Measurements from ENCODE around the gene EGFL6. TPM values are rescaled to one million over a fixed set of nuclear protein-coding genes. Genes with fewer than 3 reads are reported as not detected.
"Not testable (repeated sequence)": the region's sequence is repeated elsewhere in the genome, so short reads cannot be mapped to it uniquely, and the experiment has no call there.

Gene EGFL6
- total RNA-seq, 1 donor from 2014 or later = 0.78 TPM

DNA sequence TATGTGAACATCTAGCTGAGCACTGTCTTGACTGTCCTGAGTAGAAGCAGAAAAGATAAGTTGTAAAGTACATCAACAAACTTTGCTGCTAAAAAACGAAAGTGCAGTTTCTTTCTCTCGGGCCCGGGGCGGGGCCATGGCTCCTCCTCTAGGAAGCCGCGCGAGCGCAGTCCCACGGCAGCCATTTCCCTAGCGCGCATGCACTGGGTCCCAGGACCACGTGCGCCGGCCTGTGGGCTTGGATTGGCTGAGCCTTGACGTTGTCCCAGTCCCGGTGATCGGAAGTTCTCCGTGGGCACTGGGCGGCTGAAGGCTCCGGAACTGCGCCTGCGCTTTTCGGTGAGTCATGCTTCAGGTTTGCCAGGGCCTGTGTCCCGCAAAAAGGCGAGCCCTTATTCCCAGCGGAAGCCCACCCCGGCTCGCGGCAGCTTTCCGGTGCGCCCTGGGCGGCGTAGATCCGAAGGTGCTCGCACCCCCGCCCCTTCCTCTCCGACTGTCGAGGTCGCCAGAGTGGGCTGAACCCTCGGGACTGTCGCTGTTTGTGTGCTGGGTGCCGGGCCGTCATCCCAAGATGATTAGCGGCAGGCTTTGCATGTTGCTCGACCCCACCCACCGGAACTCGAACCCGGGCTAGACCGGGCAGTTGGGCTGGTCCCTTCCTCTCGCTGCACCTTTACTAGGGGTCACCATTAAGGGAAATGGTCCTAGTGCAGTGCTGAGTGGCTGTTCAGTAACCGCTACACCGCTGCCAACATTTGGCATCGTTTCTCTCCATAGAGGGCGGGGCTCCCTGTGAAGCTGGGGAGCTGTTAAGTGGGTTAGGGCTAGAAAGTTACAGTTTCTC is 83.7 kb downstream of the EGFL6 start, which contains the start of gene TCEANC:
Gene TCEANC, plus strand, starts transcription at position 292 of the 844 bp plus-strand sequence. CDS start 9,368 bp downstream, outside the sequence.
- peak; percentile 97 for DNase-seq (ENCODE audit: low spot score)

- DNase-seq (ENCODE audit: low spot score) = no peak
These were observed 84.7 kb downstream of the EGFL6 start for GRCh38 chrX:13654116-13654515.

DNA sequence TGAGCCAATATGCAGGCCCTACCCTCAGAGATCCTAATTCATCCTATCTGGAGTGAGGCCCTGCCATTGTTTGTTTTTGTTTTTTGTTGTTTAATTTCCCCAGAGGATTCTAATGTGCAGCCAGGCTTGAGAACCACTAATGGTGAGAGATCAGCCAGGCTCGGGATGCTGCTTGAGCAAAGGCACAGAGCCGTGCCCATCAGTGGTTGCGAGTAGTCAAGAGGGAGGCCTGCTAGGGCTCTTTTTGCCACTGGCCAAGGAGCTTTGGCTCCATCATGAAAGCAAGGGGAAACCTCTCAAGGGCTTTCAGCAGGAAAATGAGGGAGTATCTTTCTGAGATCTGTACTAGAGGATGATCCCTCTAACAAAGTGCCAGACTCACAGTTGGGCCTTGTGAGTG is 86.3 kb downstream of the EGFL6 start:
- DNase-seq (ENCODE audit: low spot score) = no peak

DNA sequence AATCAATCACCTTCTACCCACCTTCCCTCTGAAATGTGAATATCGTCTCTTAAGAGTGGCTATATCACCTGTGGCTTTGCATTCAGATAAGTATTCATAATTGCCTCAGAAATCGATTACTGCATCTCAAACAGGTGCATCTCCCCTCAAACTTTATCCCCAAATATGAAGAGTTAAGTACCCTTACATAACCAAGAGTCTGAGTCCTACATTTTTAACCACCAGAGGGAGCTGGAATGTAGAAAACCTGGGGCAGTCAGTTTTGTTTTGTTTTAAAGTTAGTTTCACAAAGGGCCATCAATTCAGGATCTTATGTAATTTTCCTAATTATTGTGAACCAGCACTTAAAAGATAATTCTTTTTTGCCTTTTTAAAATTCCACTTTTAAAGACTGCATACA is 89.2 kb downstream of the EGFL6 start:
- no peak for DNase-seq (ENCODE audit: low spot score)

GRCh38 chrX:13659063-13659462 is 89.7 kb downstream of the EGFL6 start:
- no peak for DNase-seq (ENCODE audit: low spot score)

DNA sequence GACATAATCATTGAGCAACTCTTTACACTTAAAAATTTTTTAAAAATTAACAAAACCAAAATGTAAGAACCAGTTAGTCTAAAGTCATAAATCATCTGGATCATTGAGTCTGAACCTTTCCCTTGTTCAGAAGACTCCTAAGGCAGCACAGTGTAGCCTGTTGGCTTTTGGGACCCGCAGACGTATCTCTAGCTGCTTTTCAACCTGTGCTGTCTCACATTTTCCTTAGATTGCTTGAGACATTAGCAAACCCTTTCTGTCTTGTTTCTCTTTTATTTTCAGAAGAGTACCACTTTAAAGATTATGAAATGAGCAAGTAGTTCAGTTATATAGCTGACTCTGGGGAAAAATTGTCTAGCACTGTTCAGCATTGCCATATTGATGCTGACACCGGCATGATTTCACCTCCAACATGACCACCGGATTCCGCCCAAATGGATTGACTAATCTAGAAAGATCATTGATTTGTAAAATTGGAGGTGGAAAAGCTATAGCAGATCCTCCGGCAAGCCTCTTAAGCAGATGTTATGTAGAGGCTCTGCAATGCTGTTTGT is 92.4 kb downstream of the EGFL6 start:
- no peak for DNase-seq (ENCODE audit: low spot score)

- DNase-seq (ENCODE audit: low spot score) = no peak
These were observed 93.0 kb downstream of the EGFL6 start for GRCh38 chrX:13662355-13662791.

DNA sequence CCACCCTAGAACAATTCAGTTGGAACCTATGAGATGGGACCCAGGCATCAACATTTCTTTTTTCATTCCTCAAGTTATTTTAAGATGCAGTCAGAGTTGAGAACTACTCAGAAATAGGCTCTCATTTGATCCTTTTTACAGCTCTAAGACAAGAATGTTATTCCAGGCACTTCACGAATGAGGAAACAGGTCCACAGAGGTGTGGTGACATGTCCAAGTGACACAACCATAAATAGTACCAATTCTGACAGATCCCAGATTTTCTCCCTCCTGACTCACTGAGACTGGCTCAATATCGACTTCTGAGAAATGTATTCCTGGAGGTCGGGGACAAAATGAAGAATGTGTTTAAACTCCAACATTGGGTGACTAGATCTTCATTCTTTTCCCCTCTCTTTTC is 94.6 kb downstream of the EGFL6 start:
- no peak for DNase-seq (ENCODE audit: low spot score)

DNA sequence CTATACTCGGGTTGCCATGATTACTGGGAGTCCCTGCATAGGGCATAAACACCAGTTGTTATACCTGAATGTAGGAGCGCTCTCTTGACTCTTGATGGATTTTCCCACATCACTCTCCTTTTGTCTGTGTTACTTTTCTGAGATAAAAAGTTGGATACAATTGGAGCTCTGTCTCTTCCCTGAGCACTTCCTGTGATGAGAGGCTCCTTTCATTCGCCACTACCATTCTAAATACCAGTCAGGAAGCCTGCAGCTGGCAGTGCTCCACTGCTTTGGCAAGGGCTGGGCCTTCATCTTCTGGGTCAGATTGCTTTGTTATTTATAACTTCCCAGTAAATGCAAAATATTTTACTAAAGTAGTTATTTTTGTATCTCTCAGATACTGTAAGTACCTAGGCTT is 97.4 kb downstream of the EGFL6 start:
- no peak for DNase-seq (ENCODE audit: low spot score)

DNA sequence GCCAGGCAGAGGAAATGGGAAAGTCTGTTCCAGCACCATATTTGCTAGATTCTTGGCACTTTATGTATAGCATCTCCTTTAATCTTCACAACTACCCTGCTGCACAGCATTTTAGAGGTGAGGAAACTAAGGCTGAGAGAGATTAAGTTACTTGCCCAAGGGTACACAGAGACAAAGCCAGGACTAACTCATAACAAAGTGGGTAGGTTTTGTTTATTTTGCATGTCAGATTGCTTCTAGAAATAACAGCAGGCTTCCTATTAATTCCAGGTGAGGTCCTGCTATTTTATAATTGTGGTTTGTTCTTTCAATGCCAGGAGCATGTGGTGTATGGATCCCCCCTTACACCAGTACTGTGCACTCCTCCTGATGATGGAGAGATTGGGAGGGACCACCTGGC is 98.5 kb downstream of the EGFL6 start:
- no peak for DNase-seq (ENCODE audit: low spot score)

DNA sequence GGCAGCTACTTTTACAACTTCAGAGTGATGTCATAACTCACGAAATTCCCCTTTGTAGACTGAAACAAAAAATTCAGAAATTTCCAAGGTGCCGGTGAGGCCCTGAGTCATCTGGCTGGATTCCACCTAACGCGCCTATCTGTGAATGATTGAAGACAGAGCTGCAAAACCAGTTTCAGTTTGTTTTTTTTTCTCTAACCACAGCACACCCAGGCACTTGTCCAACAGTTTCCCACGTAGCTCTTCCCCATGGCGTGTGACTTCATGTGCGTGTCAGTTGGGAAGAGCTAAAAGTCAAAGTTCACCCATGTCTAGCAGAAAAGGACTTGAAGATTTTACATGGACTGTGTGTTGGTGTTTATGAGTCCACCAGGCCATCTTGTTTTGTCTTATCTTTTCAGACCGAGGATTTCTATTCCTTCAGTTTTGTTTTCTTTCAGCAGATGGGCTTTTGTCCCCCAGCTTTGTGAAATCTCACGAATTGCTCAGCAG is 99.9 kb downstream of the EGFL6 start:
- peak; percentile 78 for DNase-seq (ENCODE audit: low spot score)

DNA sequence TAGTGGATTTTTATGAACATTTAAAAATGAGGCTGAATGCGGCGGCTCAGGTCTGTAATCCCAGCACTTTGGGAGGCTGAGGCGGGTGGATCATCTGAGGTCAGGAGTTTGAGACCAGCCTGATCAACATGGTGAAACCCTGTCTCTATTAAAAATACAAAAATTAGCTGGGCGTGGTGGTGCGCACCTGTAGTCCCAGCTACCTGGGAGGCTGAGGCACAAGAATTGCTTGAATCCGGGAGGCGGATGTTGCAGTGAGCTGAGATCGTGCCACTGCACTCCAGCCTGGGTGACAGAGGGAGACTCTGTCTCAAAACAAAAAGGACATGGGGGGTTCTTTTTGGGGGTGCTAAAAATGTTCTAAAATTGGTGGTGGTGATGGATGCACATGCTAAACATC is 100.4 kb downstream of the EGFL6 start:
- DNase-seq (ENCODE audit: low spot score) = not testable (repeated sequence)

DNA sequence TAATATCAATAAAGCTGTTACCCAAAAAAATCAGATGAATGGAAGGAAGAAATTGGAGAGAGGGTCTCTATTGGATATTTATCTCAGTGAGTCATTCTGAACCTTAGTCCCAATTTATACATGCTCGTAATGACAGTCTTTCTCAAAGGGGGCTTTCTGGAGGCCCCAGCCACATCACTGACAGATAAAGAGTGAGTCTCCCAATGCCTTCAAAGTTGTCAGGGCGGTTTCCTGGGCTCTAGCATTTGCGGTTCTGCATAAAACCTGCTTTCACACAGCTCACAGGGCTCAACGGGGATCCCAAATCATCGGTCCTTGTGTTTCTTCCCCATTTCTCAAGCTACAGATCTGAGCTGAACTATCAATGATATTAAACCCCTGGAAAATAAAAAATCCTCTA is 100.8 kb downstream of the EGFL6 start:
- no peak for DNase-seq (ENCODE audit: low spot score)

DNA sequence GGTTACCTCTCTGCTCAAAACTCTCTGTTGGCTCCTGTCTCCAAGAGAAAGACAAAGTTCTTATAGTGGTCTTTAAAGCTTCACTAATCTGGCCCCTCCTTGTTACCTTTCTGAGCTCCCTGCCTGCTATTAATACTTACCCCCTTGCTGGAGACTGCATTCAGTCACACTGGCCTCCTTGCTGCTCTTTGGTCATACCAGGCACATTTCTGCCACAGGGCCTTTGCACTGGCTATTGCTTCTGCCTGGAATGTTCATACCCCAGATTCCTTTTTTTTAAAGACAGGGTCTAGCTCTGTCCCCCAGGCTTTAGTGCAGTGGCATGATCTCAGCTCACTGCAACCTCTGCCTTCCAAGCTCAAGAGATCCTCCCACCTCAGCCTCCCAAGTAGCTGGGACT is 103.6 kb downstream of the EGFL6 start:
- no peak for DNase-seq (ENCODE audit: low spot score)

DNA sequence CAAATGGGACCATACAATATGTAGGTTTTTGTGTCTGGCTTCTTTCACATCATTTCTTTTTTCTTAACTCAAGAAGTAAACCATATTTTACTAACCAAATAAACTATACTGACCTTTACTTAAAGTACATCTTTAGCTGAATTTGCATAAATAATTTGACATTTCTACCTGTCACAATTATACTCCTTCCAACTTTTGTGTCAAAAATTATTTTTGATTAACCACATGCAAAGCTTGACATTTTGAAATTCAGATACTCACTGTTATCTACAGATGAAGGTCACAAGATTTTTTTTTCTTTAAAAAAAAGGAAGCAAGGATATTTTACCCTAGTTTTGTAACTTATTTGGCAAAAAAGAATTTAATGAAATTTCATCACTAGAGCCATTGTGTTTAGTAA is 107.5 kb downstream of the EGFL6 start:
- DNase-seq (ENCODE audit: low spot score) = no peak

GRCh38 chrX:13679700-13680099 is 110.3 kb downstream of the EGFL6 start:
- DNase-seq (ENCODE audit: low spot score) = not testable (repeated sequence)

GRCh38 chrX:13681595-13681994 is 112.2 kb downstream of the EGFL6 start:
- DNase-seq (ENCODE audit: low spot score) = no peak

Other genes starting within 250 kb of the EGFL6 start
- gene ATXN3L, start 249.5 kb upstream of the EGFL6 start, total RNA-seq = not detected
- gene TCEANC, start 83.5 kb downstream of the EGFL6 start, total RNA-seq = 3.4 TPM
- 25.1 TPM for gene RAB9A, start 119.5 kb downstream of the EGFL6 start, total RNA-seq
- 17.4 TPM for gene TRAPPC2, start 165.0 kb downstream of the EGFL6 start, total RNA-seq
- gene OFD1, start 165.1 kb downstream of the EGFL6 start, total RNA-seq = 40.7 TPM
- 15.9 TPM for gene GPM6B, start 247.5 kb downstream of the EGFL6 start, total RNA-seq